H1 (cell line): Measurements from ENCODE around the gene MAGEB1. TPM values are rescaled to one million over a fixed set of nuclear protein-coding genes. Genes with fewer than 3 reads are reported as not detected.

Experiments used
- CTCF ChIA-PET: fragments of 300-600 bp; sonication (Branson Sonifier 250); formaldehyde crosslinking; loops from one replicate; lab custom pipeline; 2021; ENCODE audit not compliant: partially characterized antibody; lab: Charles Lee
- POLR2A ChIA-PET: fragments of 300-600 bp; sonication (Branson Sonifier 250); formaldehyde crosslinking; loops from one replicate; lab custom pipeline; 2021; ENCODE audit warnings: inconsistent platforms; ENCODE audit not compliant: partially characterized antibody; lab: Charles Lee
- DNase-seq, 2 experiments: peaks; one replicate each; pipeline versions ENCODE4 v3.0.0 to v3.0.0-alpha.2; 2010 to 2022; ENCODE audit warnings: low spot score in 2 of 2, low read depth in 1 of 2, mixed read lengths in 1 of 2
- FAIRE-seq: peaks from 2 replicates; lab custom pipeline; 2011; peaks lifted over from hg19 to GRCh38; lab: Jason Lieb, UNC
- H2AFZ ChIP-seq: 2 replicates; pipeline ENCODE4 v1.8.1; 2012; ENCODE audit warnings: low read length, inconsistent platforms
- H2AK5ac ChIP-seq: 2 replicates; pipeline ENCODE4 v1.6.1; 2013; ENCODE audit warnings: low read depth, low read length
- H2BK120ac ChIP-seq: replicated peaks from 2 replicates; pipeline ENCODE3; 2013; ENCODE audit warnings: low read depth, low read length, inconsistent platforms
- H2BK12ac ChIP-seq: 2 replicates; pipeline ENCODE4 v1.6.1; 2013; ENCODE audit warnings: low read depth, low read length
- H2BK15ac ChIP-seq: 2 replicates; pipeline ENCODE4 v1.6.1; 2013; ENCODE audit warnings: low read length
- H2BK20ac ChIP-seq: 2 replicates; pipeline ENCODE4 v1.6.1; 2013; ENCODE audit warnings: low read length
- H2BK5ac ChIP-seq: 2 replicates; pipeline ENCODE4 v1.6.1; 2013; ENCODE audit warnings: low read depth, low read length
- H3K14ac ChIP-seq: 2 replicates; pipeline ENCODE4 v1.6.1; 2013; ENCODE audit warnings: inconsistent platforms; ENCODE audit not compliant: insufficient read length
- H3K18ac ChIP-seq: 2 replicates; pipeline ENCODE4 v1.6.1; 2013; ENCODE audit warnings: low read length; ENCODE audit errors: extremely low read depth
- H3K23ac ChIP-seq: 2 replicates; pipeline ENCODE4 v1.6.1; 2013; ENCODE audit warnings: inconsistent platforms; ENCODE audit not compliant: insufficient read length
- H3K23me2 ChIP-seq: 2 replicates; pipeline ENCODE4 v1.6.1; 2013; ENCODE audit warnings: low read depth, low read length
- H3K27ac ChIP-seq: 2 replicates; pipeline ENCODE4 v1.6.1; 2011; ENCODE audit warnings: low read depth, low read length, inconsistent platforms
- H3K27me3 ChIP-seq, 4 experiments: replicated peaks in 1 of 4; 1 replicate in 1 of 4; 2 replicates in 3 of 4; pipeline versions ENCODE4 v1.6.1 to v1.8.1; 2011 to 2013; ENCODE audit warnings: low read length in 3 of 4, mild to moderate bottlenecking in 3 of 4, inconsistent platforms in 2 of 4, mixed read lengths in 2 of 4, moderate library complexity in 1 of 4; ENCODE audit not compliant: control insufficient read depth in 3 of 4, insufficient read depth in 3 of 4; ENCODE audit errors: extremely low read depth in 1 of 4
- H3K36me3 ChIP-seq, 4 experiments: 2 replicates each; pipeline versions ENCODE4 v1.6.1 to v1.8.1; 2011 to 2013; ENCODE audit warnings: mild to moderate bottlenecking in 4 of 4, low read length in 3 of 4, moderate library complexity in 2 of 4, control low read depth in 1 of 4, inconsistent platforms in 1 of 4; ENCODE audit not compliant: insufficient read depth in 4 of 4, control insufficient read depth in 2 of 4
- H3K4ac ChIP-seq: replicated peaks from 2 replicates; pipeline ENCODE3; 2013; ENCODE audit warnings: low read length, low read depth, mixed read lengths, inconsistent platforms; ENCODE audit not compliant: insufficient read length
- H3K4me1 ChIP-seq, 4 experiments: replicated peaks in 1 of 4; 1 replicate in 1 of 4; 2 replicates in 3 of 4; pipeline versions ENCODE4 v1.6.1 to v1.8.1; 2011 to 2013; ENCODE audit warnings: low read length in 3 of 4, inconsistent platforms in 2 of 4, mixed read lengths in 1 of 4; ENCODE audit not compliant: insufficient read depth in 4 of 4, control insufficient read depth in 3 of 4
- H3K4me2 ChIP-seq, 2 experiments: 2 replicates each; pipeline versions ENCODE4 v1.6.1 to v1.8.1; 2011 to 2013; ENCODE audit warnings: low read depth in 2 of 2, low read length in 2 of 2, control low read depth in 1 of 2, inconsistent platforms in 1 of 2, mild to moderate bottlenecking in 1 of 2; ENCODE audit not compliant: insufficient read depth in 1 of 2
- H3K4me3 ChIP-seq, 4 experiments: fragments of 200-600, 300-600 bp in 1 of 4; sonication (generic), shearing (Covaris generic), sonication (Bioruptor Twin) in 1 of 4; 2 replicates each; pipeline versions ENCODE4 v1.5.1 to v1.8.1; 2011 to 2016; ENCODE audit warnings: low read length in 4 of 4, low read depth in 3 of 4, control low read depth in 2 of 4, inconsistent platforms in 2 of 4, mild to moderate bottlenecking in 2 of 4, mixed read lengths in 1 of 4, moderate library complexity in 1 of 4; ENCODE audit not compliant: insufficient read depth in 2 of 4; ENCODE audit errors: extremely low read depth in 1 of 4
- H3K56ac ChIP-seq: replicated peaks from 2 replicates; pipeline ENCODE3; 2013; ENCODE audit warnings: low read depth, mild to moderate bottlenecking, mixed read lengths, low read length, inconsistent platforms; ENCODE audit not compliant: insufficient read length
- H3K79me1 ChIP-seq: 2 replicates; pipeline ENCODE4 v1.6.1; 2013; ENCODE audit warnings: low read depth, low read length, control low read depth
- H3K79me2 ChIP-seq, 2 experiments: 2 replicates each; pipeline versions ENCODE4 v1.6.1 to v1.8.1; 2012 to 2013; ENCODE audit warnings: low read length in 2 of 2, mild to moderate bottlenecking in 2 of 2, inconsistent platforms in 1 of 2; ENCODE audit not compliant: insufficient read depth in 2 of 2, control insufficient read depth in 1 of 2
- H3K9ac ChIP-seq, 4 experiments: replicated peaks in 1 of 4; 1 replicate in 1 of 4; 2 replicates in 3 of 4; pipeline versions ENCODE4 v1.6.1 to v1.8.1; 2011 to 2013; ENCODE audit warnings: low read depth in 3 of 4, low read length in 3 of 4, control low read depth in 2 of 4, mild to moderate bottlenecking in 2 of 4, moderate library complexity in 2 of 4, inconsistent platforms in 1 of 4; ENCODE audit errors: extremely low read depth in 1 of 4
- H3K9me3 ChIP-seq, 2 experiments: 2 replicates each; pipeline versions ENCODE4 v1.6.1 to v1.8.1; 2012 to 2013; ENCODE audit warnings: mild to moderate bottlenecking in 2 of 2, moderate library complexity in 2 of 2, control low read depth in 1 of 2, inconsistent platforms in 1 of 2, low read depth in 1 of 2, low read length in 1 of 2, mixed read lengths in 1 of 2; ENCODE audit not compliant: insufficient read depth in 2 of 2
- H4K20me1 ChIP-seq, 2 experiments: replicated peaks in 1 of 2; 2 replicates each; pipeline versions ENCODE3 to v1.8.1; 2011 to 2013; ENCODE audit warnings: inconsistent platforms in 2 of 2, low read length in 2 of 2, mild to moderate bottlenecking in 1 of 2; ENCODE audit not compliant: insufficient read depth in 2 of 2, control insufficient read depth in 1 of 2
- H4K5ac ChIP-seq: 2 replicates; pipeline ENCODE4 v1.6.1; 2013; ENCODE audit warnings: low read length, low read depth, mixed read lengths, inconsistent platforms; ENCODE audit not compliant: insufficient read length
- H4K8ac ChIP-seq: 2 replicates; pipeline ENCODE4 v1.8.0; 2013; ENCODE audit warnings: mild to moderate bottlenecking, moderate library complexity, low read length, inconsistent platforms; ENCODE audit not compliant: insufficient read depth; ENCODE audit errors: extremely low read depth
- H4K91ac ChIP-seq: replicated peaks from 2 replicates; pipeline ENCODE3; 2013; ENCODE audit warnings: low read length, mixed read lengths, inconsistent platforms; ENCODE audit not compliant: insufficient read length
- ATF2 ChIP-seq: IDR thresholded peaks from 2 replicates; pipeline ENCODE4 v1.6.1; 2012; ENCODE audit warnings: low read length, inconsistent platforms
- BCL11A ChIP-seq, 2 experiments: IDR thresholded peaks; one replicate each; pipeline ENCODE4 v1.6.1; 2011; ENCODE audit warnings: low read depth in 2 of 2, low read length in 2 of 2, mild to moderate bottlenecking in 2 of 2
- BRCA1 ChIP-seq: IDR thresholded peaks from 2 replicates; pipeline ENCODE4 v1.6.1; 2012; ENCODE audit warnings: low read depth, low read length, improper control_type of control experiment
- E2F6 ChIP-seq: IDR thresholded peaks from 2 replicates; pipeline ENCODE4 v1.6.1; 2012; ENCODE audit warnings: inconsistent platforms
- EZH2 ChIP-seq: fragments of 200-600 bp; sonication (generic); IDR thresholded peaks from 2 replicates; pipeline ENCODE4 v1.7.1; 2012; ENCODE audit warnings: low read depth, mild to moderate bottlenecking, moderate library complexity, low read length, inconsistent platforms; ENCODE audit not compliant: severe bottlenecking
- FOSL1 ChIP-seq: IDR thresholded peaks from 2 replicates; pipeline ENCODE4 v1.6.1; 2011; ENCODE audit warnings: mild to moderate bottlenecking, low read depth, low read length, moderate library complexity; ENCODE audit not compliant: insufficient read depth
- GTF2F1 ChIP-seq: IDR thresholded peaks from 2 replicates; pipeline ENCODE4 v1.6.1; 2012; ENCODE audit warnings: low read depth, low read length, improper control_type of control experiment, borderline replicate concordance
- HDAC6 ChIP-seq: IDR thresholded peaks from one replicate; pipeline ENCODE4 v1.7.1; 2012; ENCODE audit warnings: low read depth, mild to moderate bottlenecking, inconsistent platforms, low read length, moderate library complexity
- KDM5A ChIP-seq: fragments of 200-600 bp; IDR thresholded peaks from 2 replicates; pipeline ENCODE4 v1.7.1; 2012; ENCODE audit warnings: mild to moderate bottlenecking, low read length, inconsistent platforms, mixed read lengths
- MAFK ChIP-seq: IDR thresholded peaks from 2 replicates; pipeline ENCODE4 v1.6.1; 2012; ENCODE audit warnings: low read depth, mild to moderate bottlenecking, improper control_type of control experiment, low read length
- TAF7 ChIP-seq: optimal IDR thresholded peaks from 2 replicates; pipeline ENCODE3; 2011; ENCODE audit warnings: low read depth, mild to moderate bottlenecking, inconsistent platforms, low read length, moderate library complexity, borderline replicate concordance
- YY1 ChIP-seq: IDR thresholded peaks from 2 replicates; pipeline ENCODE4 v1.6.1; 2011; ENCODE audit warnings: low read depth, mild to moderate bottlenecking, low read length
- WGBS, 2 experiments: shearing (Covaris generic) in 1 of 2; methylation state at CpG; one replicate each; pipeline versions ENCODE4 v1.1.6 to v1.1.7; 2013 to 2015; ENCODE audit warnings: low lambda C conversion rate in 2 of 2, mixed read lengths in 2 of 2, inconsistent platforms in 1 of 2, low coverage in 1 of 2, missing lambda C conversion rate in 1 of 2; ENCODE audit not compliant: insufficient replicate concordance in 2 of 2, insufficient coverage in 1 of 2, insufficient read length in 1 of 2; ENCODE audit errors: extremely low coverage in 1 of 2, missing lambda C conversion rate in 1 of 2; 5-methylcytosine and 5-hydroxymethylcytosine counted together
- polyA plus RNA-seq, 7 experiments: library from polyadenylated mRNA; depleted of rRNA in 3 of 7; stranded (reverse) in 5 of 7; unstranded in 2 of 7; fragments of >200 nt in 5 of 7; fragments of 200-250 nt in 2 of 7; gene quantifications; 1 replicate in 5 of 7; 2 replicates in 1 of 7; 4 replicates in 1 of 7; pipeline versions ENCODE4 v1.2.1 to v1.2.3, GENCODE V29; 2011 to 2013; ENCODE audit warnings: missing spikeins in 2 of 7, mixed read lengths in 2 of 7
- total RNA-seq: library from RNA; stranded (reverse); fragmentation: NEBNext Ultra II Directional; extraction: Animal tissue kit (Norgen Biotek cat#: 25700); gene quantifications from 2 replicates; pipeline ENCODE4 v1.2.1, GENCODE V29; 2021

Gene MAGEB1
- total and polyA plus RNA-seq, 2 of the 8 experiments (the other 6 are each of a cell fraction or from before 2014, with no cell fraction given): 0.05 TPM; not detected in 1

GRCh38 chrX:30217465-30217864 is 29.5 kb upstream of the MAGEB1 start:
- Histone ChIP-seq H3K9me3 (no peaks in the 10 kb centered on the region; a peak in 1 of 4 replicates), H2BK12ac (no peak overlapping the region), H3K56ac (no peak overlapping the region), H2BK20ac (no peak overlapping the region), H2BK120ac (no peak overlapping the region), H3K23ac (no peak overlapping the region), H3K23me2 (no peaks in the 10 kb centered on the region), H2AK5ac (no peak overlapping the region), H2AFZ (no peak overlapping the region), H3K9ac (no peak overlapping the region), H4K5ac (no peak overlapping the region), H3K27me3 (no peaks in the 10 kb centered on the region), H3K27ac (no peak overlapping the region), H4K91ac (no peak overlapping the region), H2BK5ac (no peak overlapping the region), H4K20me1 (no peaks in the 10 kb centered on the region), H3K18ac (no peak overlapping the region), H3K4me1 (peaks cover 0 to 9% (median 0%) of the 10 kb centered on the region in 4 experiments; a peak in 2 of 7 replicates), H3K79me2 (no peaks in the 10 kb centered on the region), H3K36me3 (no peaks in the 10 kb centered on the region), H3K4me3 (no peak overlapping the region), H3K4ac (no peak overlapping the region), H3K79me1 (no peaks in the 10 kb centered on the region), H3K4me2 (no peak overlapping the region), H2BK15ac (no peak overlapping the region), H3K14ac (no peak overlapping the region), H4K8ac (no peak overlapping the region)
- ChIA-PET CTCF (interaction anchor here (0.7 kb wide), 1 partner anchor 18 kb away, joined by 3 read pairs; no protein-coding TSS in a partner anchor), POLR2A (no interaction called here)
- no peak for DNase-seq
- FAIRE-seq: no peak
- no CpG with 5 or more reads among the region's 1 CpG for WGBS, 2 experiments
- TF ChIP-seq EZH2: no peak
- TF ChIP-seq TAF7: no peak
- TF ChIP-seq KDM5A: no peak
- TF ChIP-seq HDAC6: no peak
- no peak for TF ChIP-seq BRCA1
- no peak for TF ChIP-seq YY1
- TF ChIP-seq GTF2F1: no peak
- TF ChIP-seq BCL11A (IDR thresholded peaks at IDR 0.05; ENCODE audit: low read depth in 2 of 2, low read length in 2 of 2): no peak
- no peak for TF ChIP-seq FOSL1
- TF ChIP-seq MAFK: no peak
- TF ChIP-seq ATF2: no peak
- TF ChIP-seq E2F6: no peak
